ENCODE measurements around the gene LENG1. TPM values are rescaled to one million over a fixed set of nuclear protein-coding genes. Genes with fewer than 3 reads are reported as not detected.

The LENG1 gene
- polyA plus RNA-seq, 3 donors from 2014 or later = 2.6 to 14.0 (median 13.5) TPM

DNA sequence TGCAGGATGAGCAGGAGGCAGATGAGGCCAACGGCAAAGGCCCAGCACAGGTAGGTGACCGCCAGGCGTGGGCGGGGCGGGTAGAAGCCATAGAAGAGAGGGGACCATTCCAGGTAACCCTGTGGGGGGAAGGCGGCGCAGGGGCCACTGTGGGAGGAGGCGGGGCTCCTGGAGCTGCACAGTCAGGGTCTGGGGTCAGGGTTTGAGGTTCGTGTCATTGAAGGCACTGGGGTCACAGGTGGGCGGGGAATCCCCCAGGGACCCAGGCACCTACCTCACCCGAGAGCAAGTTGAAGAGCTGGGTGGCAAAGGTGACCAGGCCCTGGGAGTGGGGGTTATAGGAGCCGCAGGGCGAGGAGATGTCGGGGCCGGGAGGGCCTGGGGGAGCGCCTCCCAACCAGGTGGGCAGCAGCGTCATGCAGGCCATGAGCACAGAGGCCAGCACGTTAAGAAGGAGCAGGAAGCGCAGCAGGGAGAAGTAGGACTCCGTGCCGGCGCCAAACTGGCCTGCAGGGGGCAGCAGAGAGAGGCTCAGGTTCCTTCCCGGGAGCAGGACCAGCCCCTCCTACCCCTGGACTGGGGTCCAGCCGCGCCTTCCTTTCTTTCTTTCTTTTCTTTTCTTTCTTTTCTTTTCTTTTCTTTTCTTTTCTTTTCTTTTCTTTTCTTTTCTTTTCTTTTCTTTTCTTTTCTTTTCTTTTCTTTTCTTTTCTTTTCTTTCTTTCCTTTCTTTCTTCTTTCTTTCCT lies 8.8 kb upstream of the LENG1 start:
- H3K4me3 Mint-ChIP-seq = no peak overlapping the region
- H3K4me1 Mint-ChIP-seq = peaks cover 17 to 18% of the 10 kb centered on the region in 2 donors
- peak overlapping the region in 1 of 6 donors; percentile 26 for H3K27ac Mint-ChIP-seq
- DNase-seq = peak; percentile 81 to 85 (median 82)
- H3K36me3 Mint-ChIP-seq = no peaks in the 10 kb centered on the region
- H3K9me3 Mint-ChIP-seq = no peaks in the 10 kb centered on the region
- peaks cover 1 to 3% (median 2%) of the 10 kb centered on the region in 3 donors for H3K27me3 Mint-ChIP-seq (ENCODE audit: low read depth in 3 of 3)

DNA sequence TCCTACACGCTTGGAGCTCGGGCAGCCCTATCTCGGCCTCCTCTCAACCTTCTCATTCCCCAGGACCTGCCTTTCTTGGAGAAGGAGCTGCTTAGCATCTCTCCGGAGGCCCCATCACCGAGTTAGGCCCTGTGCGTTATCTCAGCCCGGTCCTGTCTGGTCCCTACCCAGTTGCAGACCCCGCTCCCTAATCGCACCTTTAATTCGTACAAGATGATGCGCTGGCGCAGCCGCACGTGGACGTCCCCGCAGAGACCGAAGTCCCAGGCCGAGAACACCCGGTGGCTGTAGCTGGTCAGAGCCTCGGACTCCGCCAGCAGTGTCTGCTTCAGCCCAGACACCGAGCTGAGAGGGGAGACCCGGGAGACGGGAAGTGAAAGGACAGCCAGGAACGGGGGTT lies 5.7 kb upstream of the LENG1 start:
- Mint-ChIP-seq H3K4me1 (peaks cover 42% of the 10 kb centered on the region in 2 donors), H3K4me3 (peak overlapping the region in 2 of 5 donors; percentile 89 to 91), H3K27ac (peak overlapping the region in 4 of 6 donors; percentile 26 to 51 (median 33)), H3K27me3 (ENCODE audit: low read depth in 3 of 3) (peaks cover 1 to 7% (median 3%) of the 10 kb centered on the region in 3 donors), H3K9me3 (no peaks in the 10 kb centered on the region), H3K36me3 (no peaks in the 10 kb centered on the region)
- DNase-seq = no peak

DNA sequence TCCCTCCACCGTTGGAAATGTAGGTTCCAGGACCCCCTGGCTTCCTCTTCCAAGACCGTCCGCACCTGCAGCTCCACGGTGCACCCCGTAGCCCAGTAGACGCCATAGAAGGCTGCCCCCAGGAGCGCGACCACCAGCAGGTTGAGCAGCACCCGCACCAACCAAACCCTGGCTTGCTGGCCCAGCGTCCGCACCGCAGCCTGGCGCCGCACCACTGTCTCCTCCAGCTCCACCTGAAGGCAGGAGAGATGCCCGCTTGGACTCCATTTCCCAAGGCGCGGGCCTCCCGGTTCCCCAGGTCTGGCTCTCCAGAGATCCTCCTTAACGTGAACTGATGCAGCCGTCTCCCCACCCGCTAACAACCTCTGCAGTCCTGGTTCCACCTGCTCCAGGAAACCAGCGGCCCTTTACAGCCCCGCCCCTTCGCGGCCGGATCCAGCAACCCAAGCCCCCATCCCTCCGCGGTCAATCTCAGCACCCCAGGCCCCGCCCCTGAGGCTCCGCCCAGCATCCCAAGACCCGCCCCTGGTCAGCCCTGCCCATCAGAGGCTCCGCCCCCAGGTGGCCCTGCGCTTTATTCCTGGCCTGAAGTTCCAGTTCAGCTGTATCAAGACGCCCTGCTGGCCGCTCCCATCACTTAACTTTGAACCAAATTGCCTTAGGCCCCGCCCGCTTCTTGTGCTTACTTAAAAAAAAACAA lies 5.0 kb upstream of the LENG1 start:
- DNase-seq = peak; percentile 68 to 88 (median 84)
- peaks cover 49% of the 10 kb centered on the region in 2 donors for H3K4me1 Mint-ChIP-seq
- peaks cover 8 to 13% (median 9%) of the 10 kb centered on the region in 3 donors for H3K27me3 Mint-ChIP-seq (ENCODE audit: low read depth in 3 of 3)
- H3K36me3 Mint-ChIP-seq = no peaks in the 10 kb centered on the region
- H3K9me3 Mint-ChIP-seq = no peaks in the 10 kb centered on the region
- peak overlapping the region; percentile 71 to 93 (median 91) for H3K4me3 Mint-ChIP-seq
- H3K27ac Mint-ChIP-seq = peak overlapping the region; percentile 34 to 89 (median 78)

DNA sequence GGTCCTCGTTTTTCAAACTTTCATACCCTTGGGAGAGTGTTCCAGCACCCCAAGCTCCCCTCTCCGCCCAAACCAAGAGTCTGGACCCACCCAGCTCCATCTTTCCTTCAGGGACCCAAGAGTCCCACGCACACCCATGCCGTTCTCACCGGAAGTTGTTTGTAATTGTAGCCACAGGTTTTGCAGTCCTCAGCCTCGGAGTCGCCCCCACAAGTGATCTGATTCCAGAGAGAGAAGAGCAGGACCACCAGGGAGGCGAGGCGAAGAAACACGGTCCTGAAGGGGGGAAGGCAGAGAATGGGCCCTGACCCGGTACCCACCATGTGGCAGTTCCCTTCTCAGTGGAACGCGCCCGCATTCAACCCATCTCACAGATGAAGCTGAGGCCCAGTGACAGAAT lies 3.4 kb upstream of the LENG1 start:
- H3K27me3 Mint-ChIP-seq (ENCODE audit: low read depth in 3 of 3) = peaks cover 9 to 15% (median 11%) of the 10 kb centered on the region in 3 donors
- H3K4me3 Mint-ChIP-seq = peak overlapping the region; percentile 87 to 95 (median 89)
- H3K4me1 Mint-ChIP-seq = peaks cover 60 to 65% of the 10 kb centered on the region in 2 donors
- DNase-seq = no peak
- peak overlapping the region in 5 of 6 donors; percentile 45 to 88 (median 75) for H3K27ac Mint-ChIP-seq
- no peaks in the 10 kb centered on the region for H3K36me3 Mint-ChIP-seq
- no peaks in the 10 kb centered on the region for H3K9me3 Mint-ChIP-seq

DNA sequence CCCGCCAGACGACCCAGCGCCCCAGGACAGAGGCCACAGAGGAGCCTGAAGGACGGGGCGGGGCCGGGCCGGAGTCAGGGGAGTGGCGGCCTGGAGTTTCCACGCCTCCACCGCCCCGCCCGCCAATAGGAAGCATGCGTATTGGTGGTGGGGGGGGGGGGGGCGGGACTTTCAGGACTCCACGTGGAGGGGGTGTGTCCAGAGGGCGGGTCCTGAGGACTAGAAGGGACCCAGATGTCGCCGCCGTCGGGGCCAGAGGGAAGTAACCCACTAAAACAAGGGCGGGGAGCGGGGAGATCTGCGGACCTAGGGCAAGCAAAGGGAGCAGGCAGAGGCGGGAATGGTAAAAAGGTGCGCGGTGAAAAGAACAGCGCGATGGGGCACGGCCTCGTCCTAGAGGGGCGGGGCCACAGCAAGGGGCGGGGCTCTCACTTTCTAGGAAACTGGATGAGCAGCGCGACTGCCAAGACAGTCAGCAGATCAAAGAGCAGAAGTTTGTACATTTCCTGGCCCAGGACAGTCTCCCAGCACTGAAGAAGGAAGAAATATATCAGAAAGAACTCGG lies 2.8 kb upstream of the LENG1 start:
- Mint-ChIP-seq H3K27me3 (ENCODE audit: low read depth in 3 of 3) (peaks cover 9 to 15% (median 11%) of the 10 kb centered on the region in 3 donors), H3K36me3 (no peaks in the 10 kb centered on the region), H3K4me3 (peak overlapping the region; percentile 87 to 95 (median 89)), H3K4me1 (peaks cover 60 to 65% of the 10 kb centered on the region in 2 donors), H3K9me3 (no peaks in the 10 kb centered on the region), H3K27ac (peak overlapping the region in 5 of 6 donors; percentile 70 to 85 (median 78))
- peak; percentile 78 to 80 (median 78) for DNase-seq

DNA sequence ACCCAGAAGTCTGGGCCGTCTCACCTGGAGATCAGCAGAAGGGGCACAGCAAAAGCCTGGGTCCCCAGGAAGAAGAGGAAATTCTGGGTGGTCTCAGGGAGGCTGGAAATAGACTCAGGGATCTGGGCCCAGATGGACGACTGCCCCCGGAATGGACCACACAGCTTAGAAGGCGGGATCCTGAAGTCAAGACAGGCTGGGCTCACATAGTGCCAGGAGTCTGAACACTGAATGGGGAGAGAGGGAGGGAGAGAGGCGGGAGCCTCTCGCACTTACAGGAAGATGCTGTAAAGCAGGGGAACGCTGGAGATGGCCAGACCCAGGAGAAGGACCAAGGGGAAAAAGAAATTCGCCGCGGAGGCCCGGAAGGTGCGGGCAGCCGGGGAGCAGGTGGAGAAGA lies 1.3 kb upstream of the LENG1 start:
- Mint-ChIP-seq H3K4me3 (peak overlapping the region; percentile 95 to 100 (median 99)), H3K9me3 (no peaks in the 10 kb centered on the region), H3K36me3 (peaks cover 4 to 9% (median 5%) of the 10 kb centered on the region in 3 donors), H3K27ac (peak overlapping the region; percentile 45 to 100 (median 98)), H3K4me1 (peaks cover 63 to 72% of the 10 kb centered on the region in 2 donors), H3K27me3 (ENCODE audit: low read depth in 3 of 3) (peaks cover 9 to 15% (median 11%) of the 10 kb centered on the region in 3 donors)
- no peak for DNase-seq

DNA sequence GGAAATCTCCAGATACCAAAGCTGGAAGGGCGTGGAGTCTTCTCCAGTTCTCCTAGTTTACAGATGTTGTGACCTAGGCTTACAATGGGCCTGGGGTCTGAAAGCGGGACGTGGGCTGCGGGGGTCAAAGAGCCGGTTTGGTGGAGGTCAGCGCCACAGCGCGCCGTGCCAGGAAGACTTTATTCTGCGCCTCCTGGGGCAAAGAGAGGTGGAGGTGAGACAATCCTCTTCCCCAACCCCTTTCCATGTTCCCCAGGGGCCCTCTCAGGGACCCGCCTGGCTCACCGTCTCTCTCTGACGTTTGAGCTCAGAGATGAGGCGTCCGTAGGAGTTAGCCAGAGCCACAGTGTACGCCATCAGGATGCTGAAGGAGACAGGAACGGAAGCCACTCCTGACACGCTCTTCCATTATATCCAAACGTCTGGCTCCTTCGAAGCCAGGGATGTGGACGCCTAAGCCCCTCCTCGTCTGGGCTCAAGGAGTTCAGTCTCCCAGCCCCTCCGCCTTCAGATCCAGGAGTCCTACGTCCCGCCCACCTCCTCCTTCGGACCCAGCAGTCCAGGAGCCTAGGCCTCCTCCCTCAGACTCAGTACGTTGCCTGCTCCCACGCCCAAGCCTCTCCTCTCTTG lies 776 bp upstream of the LENG1 start:
- DNase-seq = no peak
- Mint-ChIP-seq H3K27ac (peak overlapping the region; percentile 97 to 100 (median 99)), H3K9me3 (no peaks in the 10 kb centered on the region), H3K27me3 (ENCODE audit: low read depth in 3 of 3) (peaks cover 9 to 15% (median 9%) of the 10 kb centered on the region in 3 donors), H3K4me1 (peaks cover 63 to 68% of the 10 kb centered on the region in 2 donors), H3K36me3 (peaks cover 4 to 10% (median 5%) of the 10 kb centered on the region in 3 donors), H3K4me3 (peak overlapping the region; percentile 95 to 100 (median 99))

DNA sequence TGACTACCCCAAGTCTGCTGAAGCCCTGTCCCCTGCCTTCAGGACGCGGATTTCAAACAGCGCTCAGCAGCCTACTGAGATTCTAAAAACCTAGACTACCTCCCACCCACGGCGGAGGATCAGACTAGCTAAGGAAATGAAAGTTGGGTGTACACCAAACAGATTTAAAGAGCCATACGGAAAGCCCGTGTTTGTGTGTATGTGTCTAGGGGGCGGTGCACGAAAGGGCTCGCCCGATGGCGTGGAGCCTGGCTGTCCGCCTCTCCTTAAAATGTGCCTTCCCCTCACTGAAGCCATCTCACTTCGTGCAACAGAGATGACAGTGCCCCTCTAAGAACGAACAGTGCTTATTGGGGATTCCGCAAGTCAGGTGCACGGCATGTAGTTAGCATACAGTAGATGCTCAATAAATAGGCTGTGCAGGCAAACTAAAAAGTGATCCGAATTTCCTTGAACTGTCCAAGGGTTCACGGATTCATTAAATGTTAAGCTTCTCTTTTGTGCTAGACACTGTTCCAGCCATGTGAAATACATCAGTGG lies 639 bp downstream of the LENG1 start:
- Mint-ChIP-seq H3K4me1 (peaks cover 54 to 61% of the 10 kb centered on the region in 2 donors), H3K36me3 (peaks cover 4 to 20% (median 14%) of the 10 kb centered on the region in 3 donors), H3K4me3 (peak overlapping the region; percentile 95 to 100 (median 99)), H3K9me3 (no peaks in the 10 kb centered on the region), H3K27me3 (ENCODE audit: low read depth in 3 of 3) (peaks cover 9 to 15% (median 9%) of the 10 kb centered on the region in 3 donors), H3K27ac (peak overlapping the region; percentile 97 to 100 (median 99))
- DNase-seq = no peak

DNA sequence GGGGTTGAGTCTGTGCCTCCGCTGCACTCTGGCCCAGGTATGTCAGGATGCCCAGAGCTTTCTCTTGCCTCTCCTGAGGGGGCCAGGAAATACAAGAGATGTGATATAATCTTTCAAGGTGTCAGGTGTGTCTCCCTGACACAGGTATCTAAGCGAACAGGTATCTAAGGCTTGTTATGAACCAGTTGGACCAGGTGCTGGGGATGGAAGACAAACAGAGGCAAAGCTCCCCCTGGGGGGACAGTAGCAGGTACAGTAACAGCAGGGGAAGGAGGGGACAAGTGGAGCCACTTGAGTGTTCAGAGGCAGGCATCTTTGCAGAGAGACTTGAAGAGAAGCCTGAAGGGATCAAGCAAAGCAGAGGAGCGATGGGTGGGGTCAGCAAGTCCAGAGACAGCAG lies 2.6 kb downstream of the LENG1 start:
- Mint-ChIP-seq H3K27ac (peak overlapping the region in 4 of 6 donors; percentile 14 to 87 (median 56)), H3K9me3 (no peaks in the 10 kb centered on the region), H3K4me1 (peaks cover 42 to 44% of the 10 kb centered on the region in 2 donors), H3K4me3 (peak overlapping the region; percentile 31 to 62 (median 60)), H3K27me3 (ENCODE audit: low read depth in 3 of 3) (peaks cover 11 to 13% (median 11%) of the 10 kb centered on the region in 3 donors), H3K36me3 (peaks cover 4 to 25% (median 14%) of the 10 kb centered on the region in 3 donors)
- DNase-seq = no peak

DNA sequence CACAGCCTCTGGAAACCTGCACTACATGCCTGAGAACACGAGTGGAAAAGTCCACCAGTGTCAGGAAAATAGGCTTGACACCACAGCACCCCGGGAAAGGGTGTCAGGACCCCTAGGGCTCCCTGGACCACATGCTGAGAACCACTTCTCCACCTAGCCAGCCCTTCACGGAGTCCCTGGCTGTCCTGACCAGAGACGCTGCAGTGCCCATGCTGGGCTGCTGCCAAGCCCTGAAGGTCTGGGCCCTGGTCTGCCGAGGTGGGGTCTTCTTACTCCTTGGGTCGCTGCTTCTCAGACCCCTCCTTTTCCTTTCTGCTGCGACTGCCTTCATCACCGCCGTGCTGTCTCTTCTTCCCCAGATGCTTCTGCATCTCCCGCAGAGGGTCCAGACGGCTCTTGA lies 3.0 kb downstream of the LENG1 start:
- H3K27me3 Mint-ChIP-seq (ENCODE audit: low read depth in 3 of 3) = peaks cover 11 to 13% (median 11%) of the 10 kb centered on the region in 3 donors
- H3K27ac Mint-ChIP-seq = peak overlapping the region in 1 of 6 donors; percentile 17
- peaks cover 4 to 28% (median 14%) of the 10 kb centered on the region in 3 donors for H3K36me3 Mint-ChIP-seq
- H3K9me3 Mint-ChIP-seq = no peaks in the 10 kb centered on the region
- no peak for DNase-seq
- no peak overlapping the region for H3K4me3 Mint-ChIP-seq
- H3K4me1 Mint-ChIP-seq = peaks cover 38 to 41% of the 10 kb centered on the region in 2 donors

DNA sequence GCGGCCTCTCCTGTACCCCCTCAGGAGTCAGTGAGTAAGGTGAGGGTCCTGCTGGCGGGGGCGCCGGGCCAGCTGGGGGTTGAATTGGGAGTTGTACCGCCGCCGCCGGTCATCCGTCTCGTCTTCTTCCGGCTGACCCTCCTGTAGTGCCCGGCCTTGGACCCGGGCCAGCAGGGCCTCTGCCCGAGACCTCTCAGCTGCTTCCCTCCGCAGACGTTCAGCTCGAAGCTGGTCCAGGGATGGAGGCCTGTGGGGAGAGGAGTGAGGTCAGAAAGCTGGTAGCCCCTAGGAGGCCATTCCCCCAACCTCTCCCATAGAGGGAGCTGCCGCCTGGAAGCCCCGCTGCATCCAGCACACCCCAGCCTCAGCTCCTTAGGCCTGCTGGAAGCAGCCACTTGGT lies 3.8 kb downstream of the LENG1 start:
- no peaks in the 10 kb centered on the region for H3K9me3 Mint-ChIP-seq
- H3K36me3 Mint-ChIP-seq = peaks cover 4 to 28% (median 14%) of the 10 kb centered on the region in 3 donors
- H3K4me3 Mint-ChIP-seq = no peak overlapping the region
- DNase-seq = no peak
- H3K4me1 Mint-ChIP-seq = peaks cover 35 to 37% of the 10 kb centered on the region in 2 donors
- H3K27me3 Mint-ChIP-seq (ENCODE audit: low read depth in 3 of 3) = peaks cover 9 to 13% (median 11%) of the 10 kb centered on the region in 3 donors
- no peak overlapping the region for H3K27ac Mint-ChIP-seq

DNA sequence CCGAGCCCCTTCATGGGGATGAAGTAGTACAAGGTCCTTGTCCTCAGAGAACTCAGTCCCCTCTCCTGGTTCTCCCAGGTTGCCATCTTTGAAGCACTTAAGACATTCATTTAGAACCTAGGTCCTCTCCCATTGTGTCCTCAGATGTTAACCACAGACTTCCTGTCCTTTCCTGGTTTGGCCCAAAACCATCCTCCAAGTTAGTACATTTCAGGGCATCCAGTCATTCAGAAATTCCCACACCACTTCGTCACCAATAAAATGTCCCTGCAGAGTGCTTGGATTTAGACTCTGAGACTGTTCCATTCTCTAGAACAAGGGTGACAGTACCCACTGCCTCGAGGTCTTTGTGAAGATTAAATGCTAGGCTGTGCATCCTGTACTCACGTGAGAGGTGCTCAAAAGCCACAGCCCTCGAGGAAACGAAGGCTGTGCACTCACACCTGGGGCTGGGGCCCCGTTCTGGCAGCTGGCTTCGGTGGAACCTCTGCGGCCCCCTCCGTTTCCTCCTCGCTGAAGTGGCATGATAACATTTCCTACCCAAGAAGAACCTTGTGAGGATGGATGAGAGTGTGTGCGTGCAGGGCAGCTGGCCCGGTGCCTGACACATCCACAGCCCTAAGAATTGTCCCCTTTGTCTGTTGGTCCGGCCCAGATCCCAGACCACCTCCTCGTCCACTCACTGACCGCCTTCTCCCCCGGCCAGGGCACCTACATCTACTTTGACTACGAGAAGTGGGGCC lies 4.7 kb downstream of the LENG1 start:
- H3K4me3 Mint-ChIP-seq = no peak overlapping the region

More for the DNA sequence above, 4.7 kb downstream of the LENG1 start:
- H3K27me3 Mint-ChIP-seq (ENCODE audit: low read depth in 3 of 3) = peaks cover 6 to 10% (median 6%) of the 10 kb centered on the region in 3 donors
- H3K27ac Mint-ChIP-seq = peak overlapping the region in 2 of 6 donors; percentile 30 to 55
- H3K4me1 Mint-ChIP-seq = peaks cover 26 to 27% of the 10 kb centered on the region in 2 donors
- peaks cover 4 to 28% (median 14%) of the 10 kb centered on the region in 3 donors for H3K36me3 Mint-ChIP-seq
- H3K9me3 Mint-ChIP-seq = no peaks in the 10 kb centered on the region
- no peak for DNase-seq

Measured in immature natural killer cell (primary cell).